ENCODE results near the gene PACSIN2.

The PACSIN2 gene

DNA sequence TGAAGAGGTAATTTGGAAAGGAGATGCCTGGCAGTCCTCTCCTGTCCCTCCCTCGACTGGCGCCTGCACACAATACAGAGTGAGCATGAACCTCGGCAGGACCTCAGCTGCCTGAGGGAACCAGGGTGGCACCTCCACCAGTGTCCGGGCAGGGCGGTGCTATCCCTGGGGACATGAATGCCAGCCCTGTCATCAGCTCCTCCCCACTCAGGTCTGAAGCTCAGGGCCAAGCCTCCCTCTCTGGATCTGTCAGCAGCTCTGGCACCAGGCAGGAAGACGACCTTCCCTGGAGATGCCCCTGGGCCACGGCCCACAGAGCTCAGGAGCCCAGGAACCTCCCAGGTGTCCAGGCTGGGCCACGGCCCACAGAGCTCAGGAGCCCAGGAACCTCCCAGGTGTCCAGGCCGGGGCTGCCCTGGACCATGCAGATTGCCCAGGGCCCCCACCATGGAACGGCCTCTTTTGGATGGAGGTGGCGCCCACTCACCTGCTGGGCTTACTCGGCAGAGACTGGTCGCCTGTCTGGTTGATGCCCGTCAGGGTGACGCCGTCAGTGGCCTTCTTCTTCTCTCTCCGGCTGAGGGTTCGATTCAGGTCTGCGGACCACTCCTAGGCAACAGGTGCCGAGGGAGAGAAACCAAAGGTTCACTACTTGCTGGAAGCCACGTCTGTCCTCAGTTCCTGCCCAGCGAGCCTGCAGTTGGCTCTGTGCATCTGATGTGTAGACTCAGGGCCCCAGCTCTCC is 136.2 kb downstream of the PACSIN2 start:
- no peak overlapping the region for H3K27ac ChIP-seq
- H2AFZ ChIP-seq: no peak overlapping the region
- no peaks in the 10 kb centered on the region for H3K27me3 ChIP-seq (ENCODE audit: control insufficient read depth, insufficient read depth, low read length)
- TF ChIP-seq, protein P1, sequence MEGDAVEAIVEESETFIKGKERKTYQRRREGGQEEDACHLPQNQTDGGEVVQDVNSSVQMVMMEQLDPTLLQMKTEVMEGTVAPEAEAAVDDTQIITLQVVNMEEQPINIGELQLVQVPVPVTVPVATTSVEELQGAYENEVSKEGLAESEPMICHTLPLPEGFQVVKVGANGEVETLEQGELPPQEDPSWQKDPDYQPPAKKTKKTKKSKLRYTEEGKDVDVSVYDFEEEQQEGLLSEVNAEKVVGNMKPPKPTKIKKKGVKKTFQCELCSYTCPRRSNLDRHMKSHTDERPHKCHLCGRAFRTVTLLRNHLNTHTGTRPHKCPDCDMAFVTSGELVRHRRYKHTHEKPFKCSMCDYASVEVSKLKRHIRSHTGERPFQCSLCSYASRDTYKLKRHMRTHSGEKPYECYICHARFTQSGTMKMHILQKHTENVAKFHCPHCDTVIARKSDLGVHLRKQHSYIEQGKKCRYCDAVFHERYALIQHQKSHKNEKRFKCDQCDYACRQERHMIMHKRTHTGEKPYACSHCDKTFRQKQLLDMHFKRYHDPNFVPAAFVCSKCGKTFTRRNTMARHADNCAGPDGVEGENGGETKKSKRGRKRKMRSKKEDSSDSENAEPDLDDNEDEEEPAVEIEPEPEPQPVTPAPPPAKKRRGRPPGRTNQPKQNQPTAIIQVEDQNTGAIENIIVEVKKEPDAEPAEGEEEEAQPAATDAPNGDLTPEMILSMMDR (IDR thresholded peaks at IDR 0.05): no peak
- no peaks in the 10 kb centered on the region for H3K4me1 ChIP-seq
- no peaks in the 10 kb centered on the region for H3K79me2 ChIP-seq
- H3K9me3 ChIP-seq (ENCODE audit: control insufficient read depth, low read length): no peaks in the 10 kb centered on the region
- H3K4me3 ChIP-seq (ENCODE audit: low read depth, low read length): no peak overlapping the region
- no peaks in the 10 kb centered on the region for H3K36me3 ChIP-seq (ENCODE audit: control insufficient read depth, insufficient read depth, low read length)
- H3K4me2 ChIP-seq (ENCODE audit: low read length): no peak overlapping the region
- no peak overlapping the region for H3K9ac ChIP-seq

GRCh38 chr22:42877597-42878340 is 137.2 kb downstream of the PACSIN2 start:
- no peaks in the 10 kb centered on the region for H3K4me1 ChIP-seq
- H3K27me3 ChIP-seq (ENCODE audit: control insufficient read depth, insufficient read depth, low read length): no peaks in the 10 kb centered on the region
- H3K4me2 ChIP-seq (ENCODE audit: low read length): no peak overlapping the region
- H3K36me3 ChIP-seq (ENCODE audit: control insufficient read depth, insufficient read depth, low read length): no peaks in the 10 kb centered on the region
- H2AFZ ChIP-seq: no peak overlapping the region
- TF ChIP-seq, protein P1 (IDR thresholded peaks at IDR 0.05): no peak
- no peak overlapping the region for H3K4me3 ChIP-seq (ENCODE audit: low read depth, low read length)
- no peak overlapping the region for H3K9ac ChIP-seq
- H3K79me2 ChIP-seq: no peaks in the 10 kb centered on the region
- no peak overlapping the region for H3K27ac ChIP-seq
- H3K9me3 ChIP-seq (ENCODE audit: control insufficient read depth, low read length): no peaks in the 10 kb centered on the region

DNA sequence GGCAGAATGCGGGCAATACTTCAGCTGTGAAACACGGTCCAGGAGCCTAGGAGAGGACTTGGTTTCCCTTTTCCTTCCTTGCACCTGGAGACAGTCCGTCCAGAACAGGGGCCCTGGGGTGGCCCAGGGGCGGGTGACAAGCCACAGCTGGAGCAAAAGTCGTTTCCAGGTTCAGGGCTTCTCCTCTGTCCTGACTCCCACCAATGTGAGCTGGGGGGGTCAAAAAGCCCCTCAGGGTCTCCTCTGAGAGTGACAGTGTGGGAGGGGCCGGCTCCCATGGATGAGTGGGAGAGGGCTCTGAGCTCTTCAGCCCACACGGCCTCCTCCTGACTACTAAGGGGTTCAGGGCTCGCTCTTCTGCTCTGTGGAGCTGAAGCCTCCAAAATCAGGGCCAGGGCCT is 137.8 kb downstream of the PACSIN2 start:
- Histone ChIP-seq H3K79me2 (no peaks in the 10 kb centered on the region), H3K4me2 (ENCODE audit: low read length) (no peak overlapping the region), H2AFZ (no peak overlapping the region), H3K36me3 (ENCODE audit: control insufficient read depth, insufficient read depth, low read length) (no peaks in the 10 kb centered on the region), H3K27me3 (ENCODE audit: control insufficient read depth, insufficient read depth, low read length) (no peaks in the 10 kb centered on the region), H3K4me1 (no peaks in the 10 kb centered on the region), H3K9ac (no peak overlapping the region), H3K27ac (no peak overlapping the region), H3K4me3 (ENCODE audit: low read depth, low read length) (no peak overlapping the region), H3K9me3 (ENCODE audit: control insufficient read depth, low read length) (no peaks in the 10 kb centered on the region)
- TF ChIP-seq, protein P1 (IDR thresholded peaks at IDR 0.05): no peak

DNA sequence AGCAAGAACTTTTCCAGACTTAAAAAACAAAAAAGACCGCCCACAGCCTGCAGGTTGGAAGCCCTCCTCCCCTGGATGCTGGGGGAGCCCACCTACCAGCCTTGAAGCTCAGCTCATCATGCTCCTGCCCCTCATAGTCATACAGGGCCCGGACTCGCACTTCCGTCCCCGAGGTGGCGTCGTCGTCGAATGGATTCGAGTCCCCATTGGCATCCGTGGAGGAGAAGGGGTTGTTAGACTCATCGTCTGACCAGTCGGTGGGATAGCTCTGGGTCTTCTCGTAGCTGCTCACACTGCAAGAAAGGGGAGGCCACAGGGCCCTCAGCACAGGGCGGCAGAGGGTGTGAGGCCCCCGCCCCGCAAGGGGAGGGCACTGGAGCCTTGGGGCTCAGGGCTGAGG is 138.9 kb downstream of the PACSIN2 start:
- H3K9me3 ChIP-seq (ENCODE audit: control insufficient read depth, low read length): no peaks in the 10 kb centered on the region

More for the DNA sequence above, 138.9 kb downstream of the PACSIN2 start:
- Histone ChIP-seq H3K36me3 (ENCODE audit: control insufficient read depth, insufficient read depth, low read length) (no peaks in the 10 kb centered on the region), H3K4me3 (ENCODE audit: low read depth, low read length) (no peak overlapping the region), H3K27ac (no peak overlapping the region), H3K79me2 (no peaks in the 10 kb centered on the region), H3K27me3 (ENCODE audit: control insufficient read depth, insufficient read depth, low read length) (no peaks in the 10 kb centered on the region), H3K4me2 (ENCODE audit: low read length) (no peak overlapping the region), H3K4me1 (no peaks in the 10 kb centered on the region), H2AFZ (no peak overlapping the region), H3K9ac (no peak overlapping the region)
- TF ChIP-seq, protein P1 (IDR thresholded peaks at IDR 0.05): no peak

Data from parathyroid adenoma (tissue), 2 donors.